NK-92 (cell line): Measurements from ENCODE around the gene CHCHD3.

Source experiments
- DNase-seq: peaks from one replicate; lab custom pipeline; 2025; ENCODE audit not compliant: unreplicated experiment; lab: John Stamatoyannopoulos, UW

CHCHD3 gene

DNA sequence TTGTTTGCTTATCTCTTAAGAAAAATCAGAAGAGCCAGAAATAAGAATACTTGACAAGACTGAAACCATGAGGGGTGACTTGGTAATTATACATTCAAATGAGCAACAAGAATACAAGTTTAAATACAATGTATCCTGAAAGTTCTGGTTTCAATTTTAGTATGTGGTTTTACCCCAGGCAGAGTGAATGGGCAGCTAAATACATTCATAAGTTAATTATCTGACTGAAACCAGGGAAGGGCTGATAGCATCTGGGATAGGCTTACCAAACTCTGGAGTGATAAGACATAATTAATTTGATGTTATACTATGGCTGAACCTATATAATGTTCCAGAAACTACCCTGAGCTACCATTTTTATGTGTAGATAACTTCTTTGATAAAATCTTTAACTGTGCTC is 253.4 kb downstream of the CHCHD3 start:
- DNase-seq: no peak

DNA sequence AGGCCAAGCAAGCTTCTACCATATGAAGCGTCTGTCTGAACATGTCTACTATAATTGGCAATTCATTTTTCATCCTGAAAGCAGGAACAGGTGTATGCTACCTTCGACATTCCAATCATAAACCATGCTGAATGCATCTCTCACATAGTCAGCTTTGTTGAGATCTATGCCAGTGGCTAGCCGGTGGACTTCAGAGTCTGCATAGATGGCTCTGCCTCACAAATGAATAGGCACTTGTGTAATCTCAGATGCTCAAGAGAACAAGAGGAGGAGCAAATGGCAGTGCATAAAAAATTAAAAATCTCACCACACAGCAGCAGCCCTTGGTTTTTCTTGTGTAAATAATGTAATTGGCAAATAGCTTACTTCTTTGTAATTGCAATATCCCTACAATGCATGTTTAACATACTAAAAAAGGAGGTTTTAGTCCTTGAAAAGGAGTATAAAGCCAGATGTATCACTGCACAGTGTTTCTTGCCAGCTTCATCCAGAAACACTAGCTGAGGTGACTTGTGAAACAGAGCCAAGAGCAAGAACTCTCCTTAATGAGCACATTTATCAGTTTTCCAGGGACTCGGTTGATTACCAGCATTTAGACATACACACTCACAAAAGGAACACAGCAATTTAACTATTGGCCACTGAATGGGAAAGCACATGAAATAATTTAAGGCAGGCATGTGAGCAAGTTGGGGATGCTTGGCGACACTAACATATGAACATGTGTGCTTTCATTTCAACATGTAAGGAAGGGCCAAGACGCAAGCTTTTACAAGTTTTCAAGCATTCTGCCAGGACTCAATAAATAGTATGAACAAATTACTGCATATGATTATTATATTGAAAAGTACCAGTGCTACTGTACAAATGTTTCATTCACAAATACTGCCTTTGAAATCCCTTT is 255.7 kb downstream of the CHCHD3 start:
- no peak for DNase-seq

DNA sequence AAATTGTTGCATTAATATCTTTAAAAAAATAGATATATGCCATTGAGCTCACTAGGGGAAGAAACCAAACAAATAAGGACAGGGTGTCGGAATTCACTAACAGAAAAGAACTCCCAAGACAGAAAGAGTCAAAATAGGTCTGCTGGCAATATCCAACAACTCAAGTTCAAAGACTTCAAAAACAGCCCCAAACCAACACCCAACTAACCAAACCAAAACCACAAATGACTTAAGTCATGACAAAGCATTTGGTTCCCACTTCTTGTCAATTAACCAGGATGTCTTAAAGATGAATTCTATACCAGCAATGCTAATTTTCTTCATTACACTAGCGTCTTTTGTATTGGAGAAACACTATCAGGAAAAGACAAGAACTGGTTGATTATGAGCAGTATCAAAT is 256.7 kb downstream of the CHCHD3 start:
- DNase-seq: no peak

DNA sequence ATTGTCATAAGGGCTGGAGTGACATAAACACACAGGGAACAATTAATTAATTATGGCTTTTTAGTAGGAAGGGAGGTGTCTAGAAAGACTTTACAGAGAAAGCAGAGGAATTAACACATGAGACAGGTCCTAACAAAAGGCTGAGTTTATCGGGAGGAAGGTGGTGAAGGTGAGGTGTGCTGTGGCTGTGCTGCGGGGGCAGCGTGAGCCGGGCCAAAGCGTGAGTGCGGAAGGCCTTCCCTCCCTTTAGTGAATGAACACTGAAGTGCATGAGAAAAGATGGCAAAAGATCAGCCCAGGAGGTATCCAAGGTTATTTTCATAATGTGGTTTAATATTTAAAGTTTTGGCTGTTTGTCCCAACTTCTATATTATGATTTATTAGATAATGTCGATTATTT is 262.2 kb downstream of the CHCHD3 start:
- DNase-seq: no peak

DNA sequence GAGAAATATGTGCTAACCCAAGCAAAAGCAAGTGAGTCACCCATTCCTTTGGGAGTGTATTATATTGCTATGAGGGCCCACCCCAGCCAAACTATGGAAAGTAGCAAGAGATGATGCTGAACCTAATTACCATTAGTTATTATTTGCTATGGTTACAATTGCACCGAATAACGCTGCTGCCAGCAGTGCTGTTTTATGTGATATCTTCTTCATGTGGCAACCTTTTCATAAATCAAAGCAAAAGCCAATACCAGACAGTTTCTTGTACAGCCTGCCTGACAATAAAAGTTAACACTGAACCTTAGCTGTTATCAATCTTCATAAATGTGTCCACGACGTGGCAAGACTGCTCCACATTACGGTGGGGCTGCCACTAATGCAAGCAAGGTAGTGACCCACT is 263.9 kb downstream of the CHCHD3 start:
- DNase-seq: no peak

DNA sequence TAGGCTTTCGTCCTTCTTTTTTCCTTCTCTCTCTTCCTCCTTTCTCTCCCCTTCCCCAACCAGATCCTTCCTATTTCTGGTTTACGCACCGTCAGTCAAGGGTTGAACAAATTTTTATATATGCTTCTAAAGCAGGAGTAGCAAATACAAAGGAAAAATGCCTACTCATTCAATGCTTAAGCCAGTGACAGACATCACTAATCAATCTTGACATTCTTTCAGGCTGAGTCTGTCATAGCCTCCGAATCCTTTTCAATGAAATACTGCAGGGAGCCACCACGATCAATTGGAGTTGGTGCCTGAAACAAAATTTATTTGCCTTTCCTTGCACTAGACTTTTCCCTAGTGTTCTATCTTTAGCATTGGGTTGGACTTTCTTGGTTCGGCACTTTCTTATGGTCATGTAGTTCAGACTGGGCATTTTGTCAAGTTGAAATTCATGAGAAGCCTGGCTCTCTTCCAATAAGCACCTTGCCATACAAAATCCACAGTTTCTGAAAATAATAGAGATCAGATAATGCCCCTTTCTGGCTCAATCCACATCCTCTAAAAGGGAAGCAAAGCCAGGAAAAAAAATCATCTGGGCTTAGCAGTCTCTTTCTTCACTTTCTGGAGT is 266.1 kb downstream of the CHCHD3 start:
- DNase-seq: no peak

DNA sequence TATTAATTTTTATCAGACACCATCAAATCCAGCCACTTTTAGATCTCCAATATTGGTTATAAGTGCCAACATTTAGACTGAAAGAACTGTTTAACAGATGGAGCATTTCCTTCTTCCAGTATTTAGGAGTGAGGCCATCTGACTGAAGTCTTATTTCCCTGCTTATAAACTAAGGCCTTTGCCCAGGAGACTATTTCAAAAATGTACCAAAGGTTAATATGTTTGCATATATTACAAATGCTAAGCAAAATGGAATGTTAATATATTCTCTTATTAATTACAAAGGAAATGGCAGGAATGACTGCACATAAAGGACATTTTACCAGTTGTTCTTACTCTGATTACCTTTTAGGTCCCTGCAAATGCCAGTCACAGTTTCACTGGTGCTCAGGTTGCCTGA is 266.8 kb downstream of the CHCHD3 start:
- DNase-seq: no peak

DNA sequence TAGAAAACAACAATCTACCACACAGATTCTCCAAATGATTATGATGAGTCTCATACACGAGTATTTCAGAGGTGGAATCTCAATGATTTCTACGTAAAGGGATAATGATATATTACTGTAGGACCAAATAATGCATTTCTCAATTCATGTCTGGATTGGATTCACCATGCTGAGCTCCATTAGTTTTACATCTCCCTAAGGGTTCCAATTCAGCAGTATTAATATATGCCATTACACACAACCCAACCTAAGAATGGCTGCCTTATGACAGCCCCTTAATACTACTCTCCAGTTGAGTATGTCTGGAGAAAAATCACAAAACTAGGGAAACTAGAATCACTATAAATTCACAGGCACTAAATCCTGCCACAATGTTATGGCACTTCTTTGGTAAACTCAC is 271.3 kb downstream of the CHCHD3 start:
- no peak for DNase-seq

DNA sequence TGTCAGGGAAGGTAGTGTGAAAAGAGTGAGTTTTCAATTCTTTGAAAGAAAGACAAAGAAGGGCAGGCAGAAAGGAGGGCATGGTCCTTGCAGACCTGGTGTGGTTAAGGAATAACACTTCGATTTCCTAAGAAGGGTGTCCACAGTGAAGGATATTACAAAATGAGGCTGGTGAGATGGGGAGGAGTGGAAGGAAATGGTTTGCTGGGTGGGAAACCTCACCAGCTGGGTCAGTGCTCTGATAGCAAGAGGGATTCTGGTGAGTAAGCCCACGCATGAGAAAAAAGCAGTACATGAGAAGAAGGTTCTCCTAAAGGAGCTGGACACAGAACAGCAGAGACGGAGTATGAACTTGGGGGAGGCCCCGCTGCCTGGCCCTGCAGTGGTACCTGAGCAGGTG is 275.1 kb downstream of the CHCHD3 start:
- no peak for DNase-seq

DNA sequence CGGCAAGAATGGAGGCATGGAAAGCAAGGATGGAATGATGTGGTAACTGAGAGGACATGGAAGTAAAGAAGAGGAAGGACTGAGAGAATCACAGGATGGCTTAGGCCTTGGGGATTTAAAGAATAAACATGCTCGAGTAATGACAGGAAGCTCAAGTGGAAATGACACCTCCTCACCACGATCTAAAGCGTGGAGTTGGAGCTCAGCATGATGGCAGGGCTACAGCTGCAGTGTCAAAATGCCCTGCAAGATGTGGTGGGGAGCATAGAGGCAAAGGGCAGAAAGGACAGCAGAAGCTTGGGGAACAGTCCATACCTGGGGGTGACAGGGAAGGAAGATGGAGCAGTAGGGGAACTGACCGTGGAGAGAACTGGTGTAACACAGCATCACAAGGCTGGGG is 276.1 kb downstream of the CHCHD3 start:
- no peak for DNase-seq

DNA sequence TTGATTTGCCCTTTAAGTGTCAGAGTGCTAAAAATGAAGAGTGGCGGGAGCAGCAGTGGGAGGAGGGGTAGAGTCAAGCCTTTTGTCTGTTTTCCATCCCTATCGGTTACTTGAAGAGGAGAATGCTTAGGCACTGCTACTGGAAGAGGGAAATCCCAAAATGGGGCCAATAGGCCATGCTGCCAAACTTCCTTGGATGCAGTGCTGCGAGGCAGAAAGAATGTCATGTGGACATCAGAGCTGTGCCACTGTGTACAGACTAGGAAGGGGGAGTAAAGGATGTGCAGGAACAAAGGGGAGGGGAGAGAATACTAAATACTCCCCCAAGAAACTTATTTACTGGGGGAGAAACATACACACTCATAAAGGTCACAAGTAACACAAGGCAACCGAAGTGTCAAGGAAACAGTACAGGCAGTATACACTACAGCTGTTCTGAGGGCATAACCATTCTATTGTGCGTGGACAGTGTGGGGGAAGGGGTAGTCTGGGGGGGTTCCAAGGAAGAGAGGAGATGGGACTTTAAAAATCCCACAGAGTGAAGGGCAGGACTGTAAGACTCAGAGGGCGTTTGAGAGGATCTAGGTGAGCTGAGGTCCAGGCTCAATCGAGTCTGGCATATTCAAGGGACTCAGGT is 276.9 kb downstream of the CHCHD3 start:
- no peak for DNase-seq

DNA sequence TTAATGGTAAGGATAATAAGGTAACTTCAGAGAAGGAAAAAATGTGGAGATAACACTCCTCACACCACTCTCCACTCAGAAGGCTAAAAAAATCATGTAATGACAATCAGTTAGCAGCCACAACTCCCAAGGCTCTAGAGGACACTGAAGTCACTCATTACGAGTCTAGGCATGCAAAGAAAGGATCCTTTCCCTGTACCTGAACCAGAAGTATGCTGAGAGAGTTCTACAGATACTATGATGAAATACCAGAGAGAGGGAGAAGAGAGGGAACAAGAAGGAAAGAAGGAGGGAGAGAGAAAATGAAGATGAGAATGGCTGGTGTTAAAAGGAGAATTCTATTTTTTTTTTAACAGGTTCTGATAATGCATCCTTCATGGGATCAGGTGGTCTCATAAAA is 281.4 kb downstream of the CHCHD3 start:
- DNase-seq: no peak

DNA sequence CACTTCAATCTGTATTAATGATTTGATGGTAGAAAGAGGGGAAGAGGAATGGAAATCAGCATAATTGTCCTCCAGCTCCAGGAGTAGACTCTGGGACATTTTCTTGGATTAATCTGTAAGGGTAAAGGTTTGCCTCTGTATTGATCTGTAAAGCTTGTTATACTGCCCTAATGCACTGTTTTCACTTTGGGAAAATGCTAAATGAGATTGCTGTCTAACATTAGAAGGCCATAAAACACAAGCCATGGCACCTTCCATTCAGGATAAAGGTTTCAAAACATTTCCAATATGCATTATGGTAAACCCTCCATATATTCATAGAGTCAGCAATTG is 282.8 kb downstream of the CHCHD3 start:
- no peak for DNase-seq

DNA sequence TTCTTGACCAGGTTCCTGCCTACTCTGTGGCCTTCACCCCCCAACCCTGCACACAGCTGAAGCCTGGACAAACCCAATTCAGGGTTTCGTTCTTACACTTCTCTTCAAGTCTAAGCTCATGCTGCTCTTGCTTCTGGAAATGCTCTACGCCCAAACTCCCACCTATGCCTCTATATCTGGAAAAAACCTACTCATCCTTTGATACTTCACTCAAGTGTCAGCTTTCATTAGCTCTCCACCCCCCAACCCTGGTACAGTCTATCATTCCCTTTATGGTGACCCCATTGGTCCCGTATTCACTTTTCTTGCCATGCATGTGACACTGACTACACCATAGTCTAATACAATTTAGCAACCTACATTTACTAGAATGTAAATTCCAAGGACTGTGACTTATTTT is 284.7 kb downstream of the CHCHD3 start:
- no peak for DNase-seq

DNA sequence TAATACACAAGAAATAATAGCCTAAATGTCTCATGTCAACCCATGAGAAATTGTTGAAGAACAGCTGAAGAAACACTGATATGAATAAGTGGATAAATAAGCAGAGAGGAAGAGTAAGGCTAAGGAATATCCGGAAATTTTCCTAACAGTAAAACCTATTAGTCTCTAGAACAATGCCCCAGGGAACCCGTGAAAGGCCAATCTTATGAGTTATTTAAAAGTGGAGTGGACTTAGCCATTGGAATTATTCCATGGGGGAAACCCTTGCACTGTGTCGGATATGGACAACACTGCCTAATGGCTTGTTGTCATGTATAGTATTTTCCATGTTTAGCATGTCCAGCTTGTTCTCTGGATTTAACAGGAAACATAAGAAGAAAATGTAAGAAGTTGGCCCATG is 288.4 kb downstream of the CHCHD3 start:
- DNase-seq: no peak

DNA sequence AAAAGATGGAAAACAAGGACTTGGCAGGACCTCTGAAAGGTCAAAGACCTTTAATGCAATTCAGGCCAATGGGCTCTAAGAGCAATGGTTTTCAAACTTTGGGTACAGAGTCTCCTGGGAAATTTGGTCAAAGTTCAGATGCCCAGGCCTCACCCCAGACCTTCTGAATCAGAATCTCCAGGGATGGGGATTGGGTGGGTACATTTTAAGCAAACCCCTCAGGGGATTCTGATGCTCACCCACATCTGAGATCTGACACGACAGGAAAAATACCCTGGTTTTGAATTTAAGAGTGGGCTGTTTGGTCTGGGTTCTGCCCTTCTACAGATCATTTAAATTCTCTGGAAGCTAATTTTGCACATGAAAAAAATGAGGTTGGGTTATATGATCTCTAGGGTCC is 290.9 kb downstream of the CHCHD3 start:
- no peak for DNase-seq

DNA sequence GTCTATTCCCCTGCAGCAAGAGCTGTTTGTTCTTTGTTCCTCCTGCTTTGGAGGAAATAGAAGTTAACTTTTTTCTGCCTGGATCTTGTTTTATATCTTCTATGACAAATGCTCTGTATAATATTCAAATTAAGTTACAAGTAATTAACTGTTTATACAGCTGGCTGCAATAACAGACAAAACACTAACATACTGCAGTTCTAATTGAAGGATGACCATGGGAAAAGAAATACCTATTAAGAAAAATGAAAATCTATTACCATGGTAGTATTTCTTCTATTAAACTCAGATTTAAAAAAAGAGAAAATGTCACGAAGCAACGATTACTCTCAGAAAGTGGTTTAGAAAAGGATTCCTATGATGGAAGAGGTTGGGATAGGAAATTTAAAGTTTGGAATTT is 291.8 kb downstream of the CHCHD3 start:
- DNase-seq: no peak

DNA sequence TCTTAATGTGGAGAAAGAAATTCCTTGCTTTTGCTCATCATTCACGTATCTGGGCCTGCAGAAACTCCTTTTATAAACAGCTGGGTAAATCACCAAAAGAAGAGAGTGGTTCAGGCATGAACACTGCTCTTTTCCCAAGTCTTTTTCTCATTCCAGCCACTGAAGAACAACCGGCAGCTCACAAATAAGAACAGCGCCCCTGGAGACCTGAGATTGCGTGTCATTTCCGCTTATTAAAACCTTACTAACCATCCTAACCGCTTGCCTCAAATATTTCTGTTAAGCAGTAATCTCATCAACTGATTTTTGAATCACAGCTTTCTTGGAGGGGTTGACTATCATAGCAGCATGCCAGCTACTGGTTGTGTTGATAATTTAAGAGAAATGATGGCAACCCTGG is 292.6 kb downstream of the CHCHD3 start:
- DNase-seq: no peak

DNA sequence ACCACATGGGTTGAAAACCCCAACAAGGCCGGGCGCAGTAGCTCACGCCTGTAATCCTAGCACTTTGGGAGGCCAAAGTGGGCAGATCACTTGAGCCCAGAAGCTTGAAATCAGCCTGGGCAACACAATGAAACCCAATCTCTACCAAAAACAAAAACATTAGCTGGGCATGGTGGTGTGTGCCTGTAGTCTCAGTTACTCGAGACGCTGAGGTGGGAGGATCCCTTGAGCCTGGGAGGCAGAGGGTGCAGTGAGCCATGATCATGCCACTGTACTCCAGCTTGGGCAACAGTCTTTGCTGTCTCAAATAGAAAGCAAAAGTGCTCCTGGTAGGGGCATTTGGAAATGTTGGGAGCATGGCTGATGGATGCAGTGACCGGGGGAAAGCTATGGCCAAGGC is 296.0 kb downstream of the CHCHD3 start:
- no peak for DNase-seq

DNA sequence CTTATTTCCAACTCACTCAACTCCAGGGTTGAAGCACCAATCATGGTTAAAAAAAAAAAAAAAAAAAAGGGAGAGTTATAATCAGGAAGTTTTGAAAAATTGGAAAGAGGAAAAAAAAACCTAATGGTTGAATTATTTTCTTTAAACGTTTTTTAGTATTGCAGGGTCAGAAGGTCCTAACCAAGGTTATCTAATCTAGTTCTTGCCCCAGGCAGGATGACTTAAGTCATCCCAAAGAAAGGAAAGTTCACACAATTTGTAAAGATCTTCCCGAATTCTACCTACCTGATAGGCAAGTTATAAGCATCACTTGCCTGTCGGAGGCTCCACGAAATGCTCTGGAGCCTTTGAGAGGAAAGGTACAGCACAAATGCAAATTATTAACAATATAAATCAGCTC is 297.5 kb downstream of the CHCHD3 start:
- no peak for DNase-seq

DNA sequence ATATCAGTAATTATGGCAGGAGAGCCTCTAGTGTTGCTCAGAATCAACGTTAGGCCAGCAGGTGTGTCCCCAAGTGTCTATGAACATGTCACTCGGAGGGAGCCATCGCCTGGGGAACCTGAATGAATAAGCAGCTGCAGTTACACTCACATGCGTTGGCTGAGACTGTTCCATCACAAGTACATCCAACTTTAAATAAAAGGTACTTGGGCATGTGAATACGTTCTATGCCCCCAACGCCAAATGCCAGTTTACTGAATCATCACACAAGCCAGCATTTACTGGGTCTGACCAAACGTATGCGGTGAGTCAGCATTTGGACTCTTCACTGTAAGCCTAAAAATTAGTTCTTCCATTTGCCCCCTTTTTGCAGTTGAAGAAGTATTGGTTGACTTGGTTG is 298.1 kb downstream of the CHCHD3 start:
- DNase-seq: no peak
